ENCODE data around the gene GTF2E1. TPM values are rescaled to one million over a fixed set of nuclear protein-coding genes. Genes with fewer than 3 reads are reported as not detected.

Gene GTF2E1
- total RNA-seq, 1 donor from 2014 or later, result 78.2 TPM

GRCh38 chr3:120766576-120766975, 24.0 kb downstream of the GTF2E1 start:
- H3K27ac Mint-ChIP-seq, result no peak overlapping the region
- H4K20me1 ChIP-seq (ENCODE audit: low read depth), result peaks cover 21% of the 10 kb centered on the region
- H3F3A ChIP-seq (ENCODE audit: low read depth), result no peaks in the 10 kb centered on the region
- no peak for TF ChIP-seq EZH2phosphoT487 (IDR thresholded peaks at IDR 0.05)
- no peak for TF ChIP-seq CTCF (IDR thresholded peaks at IDR 0.05)
- no peak for TF ChIP-seq EZH2 (IDR thresholded peaks at IDR 0.05)
- no peak overlapping the region for H3K4me2 ChIP-seq
- no peak overlapping the region for H3K27ac ChIP-seq
- no peaks in the 10 kb centered on the region for H3K36me3 ChIP-seq
- H3K4me3 Mint-ChIP-seq, result no peak overlapping the region
- H3K9me3 ChIP-seq (ENCODE audit: low read depth), result no peaks in the 10 kb centered on the region
- H3K4me1 ChIP-seq, result no peaks in the 10 kb centered on the region
- no peaks in the 10 kb centered on the region for H3K9me3 Mint-ChIP-seq
- H3K4me1 Mint-ChIP-seq, result peaks cover 8% of the 10 kb centered on the region
- H3K4me3 ChIP-seq, result no peak overlapping the region
- DNase-seq (ENCODE audit: low spot score), result no peak
- H2AFZ ChIP-seq (replicated peaks), result no peak overlapping the region
- no peak overlapping the region for H3K9ac ChIP-seq
- no peaks in the 10 kb centered on the region for H3K27me3 ChIP-seq
- peaks cover 10% of the 10 kb centered on the region for H3K36me3 Mint-ChIP-seq
- H3K79me2 ChIP-seq (ENCODE audit: low read depth), result peaks cover 87% of the 10 kb centered on the region
- H3K27me3 Mint-ChIP-seq (ENCODE audit: insufficient read depth, low read depth), result no peaks in the 10 kb centered on the region

GRCh38 chr3:120767106-120767505, 24.6 kb downstream of the GTF2E1 start:
- no peak overlapping the region for H3K27ac Mint-ChIP-seq
- H3K27me3 ChIP-seq, result no peaks in the 10 kb centered on the region
- H3K36me3 ChIP-seq, result no peaks in the 10 kb centered on the region
- TF ChIP-seq EZH2 (IDR thresholded peaks at IDR 0.05) (no peak), CTCF (IDR thresholded peaks at IDR 0.05) (no peak), EZH2phosphoT487 (IDR thresholded peaks at IDR 0.05) (no peak)
- peaks cover 7% of the 10 kb centered on the region for H3K4me1 Mint-ChIP-seq
- H3K4me3 Mint-ChIP-seq, result no peak overlapping the region
- peaks cover 8% of the 10 kb centered on the region for H3K36me3 Mint-ChIP-seq
- H3K27ac ChIP-seq, result no peak overlapping the region
- H3K4me2 ChIP-seq, result no peak overlapping the region
- no peak overlapping the region for H2AFZ ChIP-seq (replicated peaks)
- H3K79me2 ChIP-seq (ENCODE audit: low read depth), result peaks cover 82% of the 10 kb centered on the region
- no peak overlapping the region for H3K4me3 ChIP-seq
- H3K27me3 Mint-ChIP-seq (ENCODE audit: insufficient read depth, low read depth), result no peaks in the 10 kb centered on the region
- H3K9me3 ChIP-seq (ENCODE audit: low read depth), result no peaks in the 10 kb centered on the region
- H3K9ac ChIP-seq, result no peak overlapping the region
- H3K9me3 Mint-ChIP-seq, result no peaks in the 10 kb centered on the region
- H3F3A ChIP-seq (ENCODE audit: low read depth), result no peaks in the 10 kb centered on the region
- DNase-seq (ENCODE audit: low spot score), result no peak
- no peaks in the 10 kb centered on the region for H3K4me1 ChIP-seq
- peaks cover 21% of the 10 kb centered on the region for H4K20me1 ChIP-seq (ENCODE audit: low read depth)

- no peaks in the 10 kb centered on the region for H3K36me3 ChIP-seq
- no peaks in the 10 kb centered on the region for H3K27me3 ChIP-seq
- H3K79me2 ChIP-seq (ENCODE audit: low read depth), result peaks cover 59% of the 10 kb centered on the region
- H4K20me1 ChIP-seq (ENCODE audit: low read depth), result peaks cover 4% of the 10 kb centered on the region
- Mint-ChIP-seq H3K4me1 (no peaks in the 10 kb centered on the region), H3K27ac (no peak overlapping the region), H3K9me3 (no peaks in the 10 kb centered on the region), H3K4me3 (no peak overlapping the region), H3K36me3 (peaks cover 7% of the 10 kb centered on the region), H3K27me3 (ENCODE audit: insufficient read depth, low read depth) (no peaks in the 10 kb centered on the region)
- H3K4me3 ChIP-seq, result no peak overlapping the region
- H3K9me3 ChIP-seq (ENCODE audit: low read depth), result no peaks in the 10 kb centered on the region
- no peak overlapping the region for H2AFZ ChIP-seq (replicated peaks)
- DNase-seq (ENCODE audit: low spot score), result no peak
- H3K9ac ChIP-seq, result no peak overlapping the region
- H3K4me1 ChIP-seq, result no peaks in the 10 kb centered on the region
- H3K4me2 ChIP-seq, result no peak overlapping the region
- TF ChIP-seq CTCF (IDR thresholded peaks at IDR 0.05) (no peak), EZH2 (IDR thresholded peaks at IDR 0.05) (no peak), EZH2phosphoT487 (IDR thresholded peaks at IDR 0.05) (no peak)
- H3K27ac ChIP-seq, result no peak overlapping the region
- no peaks in the 10 kb centered on the region for H3F3A ChIP-seq (ENCODE audit: low read depth)
These were observed 26.9 kb downstream of the GTF2E1 start for GRCh38 chr3:120769436-120769835.
